Psoas muscle (tissue), 8 donors: ENCODE results near the gene SCRN2. TPM values are rescaled to one million over a fixed set of nuclear protein-coding genes. Genes with fewer than 3 reads are reported as not detected.

Experiments used
- ATAC-seq, 4 donors: fragments of 200-7000 bp; cut with Tn5 transposase; one replicate each; pipeline ENCODE4 v1.9.1; 2020; ENCODE audit warnings: moderate library complexity in 3 of 4, mild to moderate bottlenecking in 2 of 4
- DNase-seq, 2 donors: peaks; one replicate each; pipeline ENCODE4 v3.0.0-alpha.2; 2020
- H3K27ac ChIP-seq: fragments of 200-600 bp; one replicate; pipeline ENCODE4 v1.8.0; 2022
- H3K27me3 ChIP-seq, 3 donors: fragments of 200-600 bp in 1 of 3; one replicate each; pipeline versions ENCODE4 v1.6.1 to v1.8.0; 2013 to 2022; ENCODE audit warnings: low read length in 2 of 3, mild to moderate bottlenecking in 2 of 3, moderate library complexity in 1 of 3; ENCODE audit not compliant: insufficient read depth in 3 of 3
- H3K36me3 ChIP-seq, 2 donors: fragments of 200-600 bp in 1 of 2; one replicate each; pipeline versions ENCODE4 v1.6.1 to v1.8.0; 2013 to 2022; ENCODE audit warnings: low read depth in 1 of 2, mild to moderate bottlenecking in 1 of 2, moderate library complexity in 1 of 2; ENCODE audit not compliant: insufficient read depth in 1 of 2
- H3K4me1 ChIP-seq: fragments of 200-600 bp; one replicate; pipeline ENCODE4 v1.8.0; 2022
- H3K4me3 ChIP-seq: fragments of 200-600 bp; one replicate; pipeline ENCODE4 v1.8.0; 2022; ENCODE audit warnings: mild to moderate bottlenecking
- H3K9me3 ChIP-seq: fragments of 200-600 bp; one replicate; pipeline ENCODE4 v1.8.0; 2022
- CTCF ChIP-seq: fragments of 200-600 bp; IDR thresholded peaks from one replicate; pipeline ENCODE4 v1.8.0; 2022; ENCODE audit warnings: antibody characterized with exemption
- WGBS, 3 donors: extraction: QIAGEN DNeasy Blood & Tissue Kit; methylation state at CpG; one replicate each; pipeline versions ENCODE4 v1.1.6 to v1.1.7; 2013; 5-methylcytosine and 5-hydroxymethylcytosine counted together
- intact Hi-C, 2 donors: fragments of 100-400 bp; cut with DNase I; formaldehyde crosslinking; loops; one replicate each; pipeline versions ENCODE4 v1.11.0 to v1.14.2; 2022
- polyA plus RNA-seq, 3 donors: library from polyadenylated mRNA; stranded (reverse); fragments of 200-250 nt; gene quantifications; one replicate each; pipeline ENCODE4 v1.2.3, GENCODE V29; 2013
- total RNA-seq, 4 donors: library from RNA; stranded (reverse); fragmentation: NEBNext Ultra II Directional in 2 of 4; extraction: Animal tissue kit (Norgen Biotek cat#: 25700) in 2 of 4; gene quantifications; one replicate each; pipeline versions ENCODE4 v1.2.1 to v1.2.4, GENCODE V29; 2021 to 2023
- donor health status: healthy with polysubstance abuse.
- donor health status: DM: no; HTN: no; CAD: no; lungs with moderate emphysema.
- donor health status: Bipolar disorder and iron deficiency.
- donor health status: healthy.
- donor health status: DM: yes; HTN: yes; CAD: no.
- donor health status: DM: no; HTN: no; CAD: no.
- donor health status: DM: no; HTN: no; CAD: no.
- donor health status: DM: yes; HTN: yes; CAD: no.

The SCRN2 gene
- total and polyA plus RNA-seq, 7 donors, result 10.7 to 33.5 (median 17.3) TPM

GRCh38 chr17:47864791-47865216 lies 23.7 kb upstream of the SCRN2 start:
- no peaks in the 10 kb centered on the region for H3K36me3 ChIP-seq
- H3K27me3 ChIP-seq, result peaks cover 0 to 52% (median 5%) of the 10 kb centered on the region in 3 donors
- H3K27ac ChIP-seq, result no peak overlapping the region
- no peak for ATAC-seq
- no peak for DNase-seq
- no peak for TF ChIP-seq CTCF
- intact Hi-C loops, result no loop called here
- H3K4me1 ChIP-seq, result no peaks in the 10 kb centered on the region
- WGBS, 3 donors, result 20 to 22% (median 21%) methylated on average over 7 of the region's 7 CpGs
- no peak overlapping the region for H3K4me3 ChIP-seq
- no peaks in the 10 kb centered on the region for H3K9me3 ChIP-seq

GRCh38 chr17:47862621-47863440 lies 21.8 kb upstream of the SCRN2 start:
- Histone ChIP-seq H3K36me3 (no peaks in the 10 kb centered on the region), H3K27me3 (peaks cover 0 to 46% (median 5%) of the 10 kb centered on the region in 3 donors), H3K4me1 (no peaks in the 10 kb centered on the region), H3K9me3 (no peaks in the 10 kb centered on the region), H3K27ac (no peak overlapping the region), H3K4me3 (no peak overlapping the region)
- no peak for DNase-seq
- no peak for TF ChIP-seq CTCF
- WGBS, 3 donors, result 68 to 77% (median 76%) methylated on average over 7 of the region's 7 CpGs
- intact Hi-C loops, result no loop called here
- ATAC-seq, result no peak

- no peak overlapping the region for H3K27ac ChIP-seq
- H3K27me3 ChIP-seq, result peaks cover 0 to 47% (median 9%) of the 10 kb centered on the region in 3 donors
- intact Hi-C loops, result no loop called here
- 63 to 77% (median 73%) methylated on average over 5 of the region's 5 CpGs for WGBS, 3 donors
- no peak for TF ChIP-seq CTCF
- no peaks in the 10 kb centered on the region for H3K4me1 ChIP-seq
- DNase-seq (no peak), ATAC-seq (no peak)
- no peaks in the 10 kb centered on the region for H3K36me3 ChIP-seq
- no peak overlapping the region for H3K4me3 ChIP-seq
- no peaks in the 10 kb centered on the region for H3K9me3 ChIP-seq
Observed at GRCh38 chr17:47860386-47860785, 19.3 kb upstream of the SCRN2 start.

- DNase-seq (no peak), ATAC-seq (no peak)
- intact Hi-C loops, result no loop called here
- no peaks in the 10 kb centered on the region for H3K9me3 ChIP-seq
- H3K36me3 ChIP-seq, result no peaks in the 10 kb centered on the region
- 61 to 76% (median 70%) methylated on average over 11 to 16 of the region's 16 CpGs for WGBS, 3 donors
- no peak overlapping the region for H3K27ac ChIP-seq
- peaks cover 0 to 63% (median 21%) of the 10 kb centered on the region in 3 donors for H3K27me3 ChIP-seq
- H3K4me3 ChIP-seq, result no peak overlapping the region
- H3K4me1 ChIP-seq, result no peaks in the 10 kb centered on the region
- TF ChIP-seq CTCF, result no peak
Observed at GRCh38 chr17:47857551-47858455, 16.7 kb upstream of the SCRN2 start.
